Muscle of back (tissue), 11 donors: ENCODE results near the gene STK38. TPM values are rescaled to one million over a fixed set of nuclear protein-coding genes. Genes with fewer than 3 reads are reported as not detected.

Experiments used
- DNase-seq, 3 donors: peaks; one replicate each; pipeline versions ENCODE4 v3.0.0 to v3.0.0-alpha.2; 2013
- polyA plus RNA-seq, 10 donors: library from polyadenylated mRNA; unstranded; fragments of 120-200 nt; gene quantifications; one replicate each; pipeline ENCODE4 v1.2.1, GENCODE V29; 2013; ENCODE audit not compliant: insufficient read length in 10 of 10

The STK38 gene
- polyA plus RNA-seq, 10 donors = 23.7 to 33.7 (median 28.8) TPM

DNA sequence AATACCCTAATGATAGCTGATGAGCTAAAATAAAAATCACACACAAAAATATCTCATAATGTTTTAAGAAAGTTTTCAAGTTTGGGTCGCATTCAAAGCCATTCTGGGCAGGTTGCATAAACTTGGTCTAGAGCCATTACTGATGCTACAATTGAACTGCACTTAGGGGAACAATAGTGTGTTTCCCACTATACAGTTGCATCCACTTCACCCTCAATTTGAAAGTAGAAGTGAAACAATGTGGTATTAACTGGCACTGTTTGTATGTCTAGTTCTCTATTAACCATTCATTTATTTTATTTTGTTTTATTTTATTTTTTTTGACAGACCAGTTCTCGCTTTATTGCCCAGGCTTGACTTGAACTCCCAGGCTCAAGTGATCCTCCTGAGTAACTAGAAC lies 23.0 kb upstream of the STK38 start:
- DNase-seq = no peak

DNA sequence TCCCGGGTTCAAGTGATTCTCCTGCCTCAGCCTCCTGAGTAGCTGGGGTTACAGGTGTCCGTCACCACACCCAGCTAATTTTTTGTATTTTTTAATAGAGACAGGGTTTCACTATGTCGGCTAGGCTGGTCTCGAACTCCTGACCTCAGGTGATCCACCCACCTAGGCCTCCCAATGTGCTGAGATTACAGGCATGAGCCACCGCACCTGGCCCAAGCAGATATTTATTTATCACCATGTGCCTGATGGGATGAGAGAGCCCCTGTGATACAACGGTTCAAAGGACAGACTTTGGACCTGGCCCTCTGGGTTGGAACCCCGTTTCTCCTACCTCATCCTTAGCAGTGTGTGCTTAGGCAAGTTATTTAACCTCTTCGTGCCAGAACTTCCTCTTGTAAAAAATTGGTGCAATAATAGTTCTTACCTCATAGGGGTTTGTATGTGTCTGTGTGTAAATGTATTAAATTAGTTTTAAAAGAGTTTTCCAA lies 19.2 kb upstream of the STK38 start:
- no peak for DNase-seq

DNA sequence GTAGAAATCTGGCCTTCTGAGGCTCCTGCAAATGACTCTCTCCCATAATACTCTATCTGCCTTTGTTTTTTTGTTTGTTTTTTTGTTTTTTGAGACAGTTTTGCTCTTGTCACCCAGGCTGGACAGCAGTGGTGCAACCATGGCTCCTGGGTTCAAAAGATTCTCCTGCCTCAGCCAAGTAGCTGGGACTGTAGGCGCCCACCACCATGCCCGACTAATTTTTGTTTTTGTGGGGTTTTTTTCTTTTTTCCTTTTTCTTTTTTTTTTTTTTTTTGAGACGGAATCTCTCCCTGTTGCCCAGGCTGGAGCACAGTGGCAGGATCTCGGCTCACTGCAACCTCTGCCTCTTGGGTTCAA lies 16.6 kb upstream of the STK38 start:
- DNase-seq = no peak

DNA sequence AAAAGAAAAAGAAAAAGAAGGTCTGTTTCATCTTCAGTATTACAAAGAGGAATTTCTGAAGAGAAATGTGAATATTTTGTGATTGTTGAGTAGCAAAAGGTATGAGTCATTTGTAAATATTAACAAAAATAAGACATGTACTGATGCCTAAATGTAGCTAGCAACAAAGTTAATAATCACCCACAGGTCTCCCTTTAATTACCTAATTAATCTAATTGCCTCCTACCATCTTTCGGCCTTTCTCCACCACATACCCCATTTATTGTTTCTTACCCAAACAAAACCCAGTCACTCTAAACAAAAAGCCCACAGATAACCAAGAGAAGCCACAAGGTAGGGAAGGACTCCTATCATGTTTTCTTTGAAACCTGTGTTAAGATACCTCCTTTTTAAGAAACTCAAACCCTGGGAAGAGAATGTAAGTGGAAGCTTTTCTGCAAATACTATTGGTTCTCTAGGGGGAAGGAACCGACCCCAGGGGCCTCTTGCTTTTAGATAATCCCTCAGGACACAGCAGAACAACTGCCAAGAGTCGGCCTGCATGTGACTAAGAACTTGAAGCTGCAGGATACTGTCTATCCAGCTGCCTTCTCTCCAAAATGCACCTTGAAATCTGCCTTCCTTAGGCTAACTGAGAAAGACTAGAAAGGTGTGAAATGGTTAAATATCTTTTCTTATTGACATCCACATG lies 16.1 kb upstream of the STK38 start:
- DNase-seq = no peak

DNA sequence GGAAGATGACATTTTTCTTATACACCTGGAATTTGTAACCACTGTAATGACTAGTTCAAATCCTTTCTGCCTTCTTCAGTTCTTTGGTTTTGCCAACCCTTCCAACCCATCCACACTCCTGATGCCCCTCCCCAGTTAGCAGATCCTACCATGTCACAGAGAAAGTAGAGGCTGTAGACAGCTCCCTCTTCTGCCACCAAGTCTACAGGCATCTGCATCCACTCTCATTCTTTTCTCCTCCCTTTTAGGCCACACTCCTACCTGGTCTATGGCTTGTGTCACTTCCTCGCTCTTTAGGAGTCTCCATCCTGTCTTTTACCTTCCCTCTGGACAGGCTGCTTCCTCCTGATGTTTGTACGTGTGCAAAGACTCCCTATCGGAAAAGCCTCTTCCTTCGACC lies 13.5 kb upstream of the STK38 start:
- no peak for DNase-seq

DNA sequence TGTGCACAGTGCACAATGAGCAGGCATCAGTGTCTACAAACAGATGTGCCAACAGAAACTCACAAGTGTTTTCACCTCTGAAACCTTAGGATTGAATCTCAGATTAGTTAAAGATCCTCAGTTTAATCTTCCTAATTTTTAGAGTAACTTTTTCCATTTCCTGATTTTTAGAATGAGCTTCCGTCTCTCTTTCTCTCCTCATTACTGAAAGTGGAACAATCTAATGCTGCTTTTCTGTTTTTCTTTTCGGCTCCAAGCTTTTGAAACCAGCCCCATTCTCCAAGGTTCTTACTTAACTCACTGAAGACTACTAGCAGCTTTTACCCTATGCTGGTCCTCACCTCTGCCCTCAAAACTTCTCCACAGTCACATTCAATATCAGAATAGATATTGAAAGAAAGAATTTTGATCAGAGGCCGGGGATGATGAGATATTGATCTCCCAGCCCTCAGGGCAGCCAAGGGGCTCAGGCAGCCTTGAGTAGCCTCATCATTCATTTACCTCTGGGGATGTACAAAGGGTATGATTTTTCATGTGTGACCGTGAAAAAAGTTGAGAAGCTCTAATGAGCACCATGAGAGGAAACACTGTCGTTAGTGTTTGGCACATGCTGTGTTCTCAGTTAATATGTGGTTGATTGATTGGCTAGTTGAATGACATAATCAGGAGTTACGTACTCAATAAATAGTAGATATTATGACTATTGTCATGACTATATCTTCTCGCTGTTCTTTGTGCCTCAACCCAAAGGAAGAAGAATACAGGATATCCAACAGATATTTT lies 11.9 kb upstream of the STK38 start:
- DNase-seq = no peak

DNA sequence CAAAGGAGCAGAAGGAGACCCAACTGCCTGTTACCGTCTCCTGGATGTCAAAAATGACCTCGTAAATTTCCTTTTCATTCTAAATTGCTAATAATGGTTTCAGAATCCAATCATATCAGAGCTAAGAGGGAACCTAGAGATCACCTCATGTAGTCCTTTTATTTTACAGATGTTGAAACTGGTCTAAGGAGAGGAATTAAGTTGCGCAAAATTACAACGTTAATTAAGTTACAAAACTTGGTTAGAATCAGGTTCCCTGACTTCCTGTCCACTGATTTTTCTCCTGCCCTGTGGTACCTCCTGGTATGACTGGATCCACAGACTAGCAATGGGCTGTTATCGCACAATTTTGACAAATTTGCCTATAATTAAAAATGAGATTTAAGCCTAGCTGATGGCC lies 9.0 kb upstream of the STK38 start:
- DNase-seq = no peak

DNA sequence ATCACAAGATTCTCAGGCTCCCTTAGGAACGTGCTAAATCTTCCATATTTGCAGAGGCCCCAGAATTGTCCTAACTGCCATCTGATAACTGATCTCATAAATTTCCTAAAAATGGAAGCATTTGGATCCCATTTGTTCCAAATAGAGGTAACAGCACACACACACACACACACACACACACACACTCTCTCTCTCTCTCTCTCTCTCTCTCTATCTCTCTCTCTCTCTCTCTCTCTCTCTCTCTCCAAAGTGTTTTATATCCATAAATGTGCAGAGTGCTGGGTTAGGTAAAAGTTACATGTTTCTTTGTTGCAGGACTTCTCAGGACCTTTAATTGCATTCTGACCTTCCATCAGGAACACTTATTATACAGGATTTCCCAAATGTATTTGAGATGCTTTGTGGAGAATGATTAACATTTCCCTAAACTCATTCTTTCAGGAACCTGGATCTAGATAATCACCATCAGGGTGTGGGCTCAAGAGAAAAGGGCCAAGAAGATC lies 8.5 kb upstream of the STK38 start:
- DNase-seq = no peak

DNA sequence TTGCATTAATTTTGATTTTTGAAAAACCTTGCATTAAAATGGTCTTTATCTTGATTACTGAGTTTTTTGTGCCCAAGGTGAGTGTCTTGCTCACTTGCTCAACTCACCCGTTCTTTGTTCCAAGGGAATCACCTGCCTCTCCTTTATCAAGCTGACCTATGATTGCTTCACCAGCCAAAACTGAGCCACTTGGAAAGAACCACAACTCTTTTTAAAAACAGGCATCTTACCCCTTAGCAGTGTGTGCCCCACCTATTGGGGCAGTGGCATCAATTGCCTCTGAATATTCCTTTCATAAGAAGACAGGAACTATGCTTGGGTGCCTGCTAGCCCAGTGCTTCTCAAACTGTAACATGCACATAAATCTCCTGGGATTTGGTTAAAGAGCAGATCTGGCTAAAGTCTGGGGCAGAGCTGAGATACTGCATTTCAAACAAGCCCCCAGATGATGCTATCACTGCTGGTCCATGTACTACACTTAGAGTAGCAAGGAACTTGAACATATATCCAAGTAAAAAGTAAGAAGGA lies 3.3 kb upstream of the STK38 start:
- DNase-seq = no peak

DNA sequence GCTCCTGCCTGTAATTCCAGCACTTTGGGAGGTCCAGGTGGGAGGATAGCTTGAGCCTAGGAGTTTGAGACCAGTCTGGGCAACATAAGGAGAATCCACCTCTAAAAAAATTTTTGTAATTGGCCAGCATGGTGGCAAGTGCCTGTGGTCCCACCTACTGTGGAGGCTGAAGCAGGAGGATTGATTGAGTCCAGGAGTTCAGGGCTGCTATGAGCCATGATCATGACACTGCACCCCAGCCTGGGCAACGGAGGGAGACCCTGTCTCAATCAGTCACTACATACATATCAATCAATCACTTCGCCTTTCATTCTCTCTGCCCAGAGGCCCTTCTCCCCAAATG lies 1.1 kb upstream of the STK38 start:
- DNase-seq = no peak

DNA sequence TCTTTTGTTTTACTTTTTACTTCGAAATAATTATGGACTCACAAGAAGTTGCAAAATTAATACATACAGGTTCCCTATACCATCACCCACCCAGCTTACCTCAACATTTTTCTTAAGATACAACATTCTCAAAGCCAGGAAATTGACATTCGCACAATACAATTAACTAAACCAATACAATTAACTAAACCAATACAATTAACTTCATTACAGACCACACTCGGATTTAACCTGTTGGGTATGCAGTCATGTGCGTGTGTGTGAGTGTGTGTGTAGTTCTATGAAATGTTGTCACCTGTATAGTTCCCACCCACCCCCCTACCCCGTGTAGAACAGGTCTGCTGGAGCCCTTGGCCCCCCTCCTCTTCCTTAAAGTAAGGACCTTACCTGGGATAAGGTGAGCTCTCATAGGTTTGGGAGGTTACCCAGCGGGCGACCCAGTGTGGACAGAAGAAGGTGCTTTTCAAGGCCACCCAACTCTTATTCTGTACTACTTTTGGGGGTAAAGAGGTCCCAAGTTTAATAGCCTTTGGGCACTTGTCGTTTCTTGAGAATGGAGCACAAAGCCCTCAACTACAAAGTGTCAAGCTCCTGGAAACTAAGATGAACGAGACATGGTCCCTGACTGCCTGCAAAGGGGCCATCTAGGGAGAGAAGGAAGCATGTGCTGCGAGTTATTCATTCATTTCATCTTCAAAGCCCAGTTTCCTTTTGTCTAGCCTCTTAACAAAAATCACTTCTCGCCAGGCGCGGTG lies 544 bp upstream of the STK38 start:
- DNase-seq = no peak

DNA sequence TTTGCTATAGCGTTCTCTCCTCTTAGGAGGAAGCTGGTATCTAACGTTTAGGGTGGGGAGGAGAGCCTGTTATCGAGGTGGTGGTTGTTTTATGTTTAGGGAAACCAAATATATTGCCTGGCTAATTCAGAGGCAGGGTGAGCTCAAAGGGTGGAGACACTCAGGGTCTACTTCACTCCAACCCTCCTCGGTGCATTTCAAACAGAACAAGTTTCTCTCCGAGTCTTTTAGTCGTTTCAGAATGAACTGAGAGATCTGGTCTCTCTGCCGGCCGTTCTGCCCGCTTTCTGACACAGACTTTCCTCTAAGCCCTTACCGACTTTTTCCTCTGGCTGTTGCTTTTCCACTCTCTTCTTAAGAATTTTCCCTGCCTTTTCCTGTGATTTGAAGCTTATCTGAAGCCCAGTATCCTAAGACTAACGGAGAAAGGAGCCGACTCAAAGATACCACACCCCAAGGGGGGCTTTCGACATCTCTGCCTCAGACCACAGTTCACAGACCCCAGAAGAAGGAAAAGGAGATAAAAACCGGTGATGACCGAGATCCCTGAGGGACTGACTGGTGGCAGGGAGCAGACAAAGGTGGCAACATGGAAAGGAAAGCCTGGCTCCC lies 865 bp downstream of the STK38 start:
- DNase-seq = peak in 2 of 3 donors; percentile 27 to 62

DNA sequence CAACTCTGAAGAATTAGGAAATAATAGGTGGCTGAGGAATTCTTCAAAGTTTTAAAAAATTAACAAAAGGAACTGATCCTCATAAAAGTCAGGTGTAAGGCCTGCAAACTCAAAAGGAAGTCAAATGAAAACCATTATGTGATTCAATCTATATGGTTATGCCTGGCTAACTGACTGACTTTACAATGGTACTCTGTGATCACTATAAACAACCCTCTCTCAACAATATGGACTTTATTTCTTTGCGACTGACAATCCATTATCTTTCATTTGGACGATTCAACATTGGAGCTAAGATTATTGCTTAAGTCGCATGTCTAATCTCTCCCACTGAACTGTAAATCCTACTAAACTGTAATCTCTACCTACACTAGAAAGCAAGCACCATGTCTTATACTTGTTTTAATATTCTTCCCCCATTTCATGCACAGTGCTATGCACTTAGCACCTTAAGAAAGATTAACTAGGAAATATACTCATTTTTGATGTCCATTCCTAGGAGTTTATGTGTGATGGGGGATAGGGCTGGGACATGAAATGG lies 1.4 kb downstream of the STK38 start:
- no peak for DNase-seq

DNA sequence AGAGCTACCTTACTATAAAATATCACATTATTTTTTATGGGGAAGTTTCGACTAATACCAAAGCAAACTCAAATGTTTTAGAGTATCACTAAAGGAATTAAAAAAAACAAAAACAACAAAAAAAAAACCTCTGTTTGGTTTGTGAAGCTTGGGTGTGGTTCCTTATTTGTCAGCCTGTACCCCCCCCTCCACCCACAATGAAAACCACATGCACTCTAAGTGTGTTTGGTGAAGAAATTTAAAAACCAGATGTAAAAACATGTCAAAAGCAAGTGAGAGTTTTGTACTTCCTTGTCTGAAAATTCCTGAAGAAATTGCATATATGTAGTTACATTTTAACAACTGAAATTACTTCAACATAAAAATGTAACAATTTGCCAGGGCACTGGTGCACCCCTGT lies 3.1 kb downstream of the STK38 start:
- DNase-seq = peak in 2 of 3 donors; percentile 26 to 37

DNA sequence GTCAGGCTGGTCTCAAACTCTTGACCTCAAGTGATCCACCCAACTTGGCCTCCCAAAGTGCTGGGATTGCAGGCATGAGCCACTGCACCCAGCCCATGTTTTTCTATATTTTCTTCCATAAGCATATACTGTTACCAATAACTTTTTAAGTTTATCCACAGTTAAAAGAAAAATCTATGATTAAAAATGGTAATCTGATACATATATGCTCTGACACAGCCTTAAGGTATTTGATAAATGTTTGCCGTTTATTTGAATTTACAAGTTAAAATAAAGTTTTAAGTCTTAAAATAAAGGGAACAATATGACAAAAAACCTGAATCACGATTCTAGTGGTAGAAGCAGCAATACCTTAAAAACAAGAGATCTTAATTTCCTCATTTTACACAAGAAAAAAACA lies 5.2 kb downstream of the STK38 start:
- no peak for DNase-seq

DNA sequence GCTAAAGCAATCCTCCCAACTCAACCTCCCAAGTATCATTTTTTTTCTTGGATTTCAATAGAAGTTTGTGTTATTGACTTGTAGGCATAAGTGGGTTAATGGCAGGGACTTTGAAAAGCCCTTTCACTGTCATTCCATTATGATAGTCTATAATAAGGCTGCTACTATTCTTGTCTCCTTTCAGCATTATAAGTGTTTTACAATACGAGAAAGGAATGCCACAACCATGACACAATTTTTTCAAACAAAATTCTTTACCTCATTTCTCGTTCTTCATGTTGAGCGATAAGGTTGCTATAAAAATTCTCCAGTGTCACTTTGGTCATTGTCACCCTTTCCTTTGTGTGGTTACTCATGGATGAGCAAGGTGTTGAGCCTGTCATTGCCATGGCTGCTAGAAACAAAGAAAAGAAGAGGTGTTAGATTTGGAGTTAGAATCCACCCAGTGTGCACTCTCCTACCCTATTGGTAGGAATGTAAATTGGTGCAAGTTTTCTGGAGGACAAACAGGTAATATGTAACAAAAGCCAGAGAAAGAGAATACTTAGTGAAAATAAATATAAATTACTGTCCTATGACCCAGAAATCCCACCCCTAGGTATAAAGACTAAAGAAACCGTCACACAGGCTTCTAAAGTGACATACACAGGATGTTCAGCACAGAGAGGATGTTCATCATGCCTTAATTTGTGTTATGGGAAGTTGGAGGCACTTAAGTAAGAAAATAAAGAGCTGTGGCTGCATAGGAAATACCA lies 7.3 kb downstream of the STK38 start:
- no peak for DNase-seq

DNA sequence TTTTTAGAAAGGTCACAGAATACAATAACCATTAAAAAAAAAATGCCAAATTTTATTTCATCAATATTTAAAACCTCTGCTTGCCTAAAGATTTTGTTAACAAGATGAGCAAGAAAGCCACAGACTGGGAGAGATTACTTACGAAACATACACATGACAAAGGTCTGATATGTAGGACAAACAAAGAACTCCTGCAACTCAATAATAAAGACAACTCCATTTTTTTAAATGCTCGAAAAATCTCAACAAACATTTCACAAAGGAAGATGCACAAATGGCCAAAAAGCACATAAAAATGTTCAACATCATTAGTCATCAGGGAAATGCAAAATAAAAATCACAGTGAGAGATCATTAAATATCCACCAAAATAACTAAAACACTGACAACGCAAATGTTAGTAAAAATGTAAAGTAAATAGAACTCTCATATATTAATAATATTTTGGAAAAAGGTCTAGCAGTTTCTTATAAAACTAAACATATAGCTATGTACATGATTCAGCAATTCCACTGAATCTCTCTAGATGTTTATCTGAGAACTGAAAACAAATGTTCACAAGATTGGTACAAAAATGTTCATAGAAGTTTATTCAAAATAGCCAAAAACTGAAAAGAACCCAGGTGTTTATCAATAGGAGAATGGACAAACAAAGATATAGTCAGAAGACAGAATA lies 10.3 kb downstream of the STK38 start:
- no peak for DNase-seq

DNA sequence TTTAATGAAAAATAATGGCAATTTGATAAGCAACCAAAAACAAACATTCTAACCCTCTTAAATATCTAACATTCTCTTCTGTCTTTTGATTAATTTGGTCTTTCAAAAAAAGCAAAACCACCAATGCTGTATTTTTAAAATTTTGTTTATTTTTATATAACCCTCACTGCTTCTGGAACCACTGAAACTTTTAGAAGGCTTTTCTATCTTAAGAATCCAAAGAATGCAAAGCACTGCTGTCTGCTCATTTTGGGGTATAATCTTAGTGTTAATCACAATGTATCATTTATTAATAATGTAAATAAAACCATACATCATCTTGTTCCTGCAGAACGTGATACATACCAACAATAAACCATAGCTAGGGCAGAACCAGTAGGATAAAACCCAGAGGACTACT lies 14.0 kb downstream of the STK38 start:
- DNase-seq = no peak

DNA sequence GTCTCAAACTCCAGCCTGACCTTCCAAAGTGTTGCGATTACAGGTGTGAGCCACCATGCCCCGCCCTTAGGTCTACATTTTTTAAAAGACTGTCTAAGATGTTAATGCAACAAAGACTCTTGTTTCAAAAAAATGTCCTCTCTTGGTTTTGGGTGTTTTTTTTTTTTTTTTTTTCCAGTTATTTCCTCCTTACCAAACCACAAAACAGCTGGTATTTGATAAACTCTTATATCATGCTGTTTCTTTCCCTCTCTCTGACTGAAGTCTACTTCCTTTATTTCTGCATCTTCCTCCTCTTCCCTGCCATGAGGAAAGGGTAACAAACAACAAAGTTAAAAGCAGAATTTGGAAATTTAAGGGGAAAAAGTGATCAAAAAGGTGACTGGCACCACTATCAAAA lies 21.2 kb downstream of the STK38 start:
- no peak for DNase-seq

DNA sequence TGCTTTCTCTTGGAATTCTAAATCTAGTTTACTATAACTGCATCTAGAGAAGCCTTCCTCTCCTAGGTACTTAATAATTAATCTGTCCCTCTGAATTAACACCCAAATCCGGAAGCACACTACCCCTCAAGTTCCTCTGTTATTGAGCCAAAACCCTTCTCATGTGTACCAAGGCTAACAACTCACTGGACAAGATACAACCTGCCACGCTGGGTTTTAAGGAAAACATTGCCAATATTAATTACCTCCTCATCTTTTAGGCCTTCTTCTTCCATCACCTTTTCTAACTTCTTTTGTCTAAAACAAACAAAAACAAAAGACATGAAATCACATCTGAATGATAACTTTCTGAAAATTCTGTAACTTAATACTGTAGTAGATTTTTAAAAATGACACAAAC lies 21.9 kb downstream of the STK38 start:
- no peak for DNase-seq
